Measurements from ENCODE around the gene CEACAM4.

GRCh38 chr19:41670755-41671154, 43.9 kb upstream of the CEACAM4 start:
- no peak for TF ChIP-seq CTCF (IDR thresholded peaks at IDR 0.05; ENCODE audit: poor library complexity)
- no peak for TF ChIP-seq EZH2 (IDR thresholded peaks at IDR 0.05; ENCODE audit: borderline replicate concordance)
- TF ChIP-seq EZH2phosphoT487 (IDR thresholded peaks at IDR 0.05; ENCODE audit: low read depth, severe bottlenecking, unreplicated experiment): no peak

Data from hepatocyte (in vitro differentiated cells).